BJ (cell line): ENCODE results near the gene RNF39. TPM values are rescaled to one million over a fixed set of nuclear protein-coding genes. Genes with fewer than 3 reads are reported as not detected.
"Not testable (repeated sequence)": the region's sequence is repeated elsewhere in the genome, so short reads cannot be mapped to it uniquely, and the experiment has no call there.

Experiments
- CTCF ChIA-PET: fragments of 350-600 bp; formaldehyde crosslinking; extraction: SDS; loops from one replicate; lab custom pipeline; 2021; ENCODE audit warnings: antibody characterized with exemption, inconsistent platforms; lab: Yijun Ruan, JAX
- POLR2A ChIA-PET: fragments of 300-600 bp; sonication (Branson Sonifier 250); formaldehyde crosslinking; extraction: SDS; loops from one replicate; lab custom pipeline; 2021; ENCODE audit warnings: antibody characterized with exemption; lab: Charles Lee
- DNase-seq: peaks from one replicate; pipeline ENCODE4 v3.0.0-alpha.2; 2011; ENCODE audit warnings: low read depth
- H3K27me3 ChIP-seq: 2 replicates; pipeline ENCODE4 v1.6.0; 2011; ENCODE audit warnings: low read length; ENCODE audit not compliant: control insufficient read depth, insufficient read depth
- H3K36me3 ChIP-seq: 2 replicates; pipeline ENCODE4 v1.5.1; 2011; ENCODE audit warnings: low read length; ENCODE audit not compliant: control insufficient read depth, insufficient read depth
- H3K4me3 ChIP-seq: 2 replicates; pipeline ENCODE4 v1.5.1; 2011; ENCODE audit warnings: low read depth, mild to moderate bottlenecking, control low read depth, low read length
- CTCF ChIP-seq: IDR thresholded peaks from 2 replicates; pipeline ENCODE4 v1.5.1; 2011; ENCODE audit warnings: low read depth, mild to moderate bottlenecking, control low read depth, inconsistent platforms, low read length, moderate library complexity; ENCODE audit not compliant: insufficient read depth
- polyA plus RNA-seq: library from polyadenylated mRNA; depleted of rRNA; stranded (reverse); fragments of >200 nt; gene quantifications from 2 replicates; pipeline ENCODE4 v1.2.3, GENCODE V29; 2011; rRNA removed
- small RNA-seq: library from RNA; depleted of rRNA; stranded (forward); fragments of <200 nt; gene quantifications from one replicate; pipeline ENCODE3, GENCODE V24; 2012; ENCODE audit warnings: low replicate concordance, low read depth; ENCODE audit not compliant: insufficient read length

The RNF39 gene
- polyA plus RNA-seq, 1 experiment: not detected

GRCh38 chr6:30029588-30029987 lies 46.0 kb downstream of the RNF39 start:
- H3K4me3 ChIP-seq: no peak overlapping the region
- no peaks in the 10 kb centered on the region for H3K36me3 ChIP-seq
- no peak for DNase-seq
- TF ChIP-seq CTCF: no peak
- H3K27me3 ChIP-seq: no peaks in the 10 kb centered on the region
- POLR2A ChIA-PET: no interaction called here
- CTCF ChIA-PET: interaction anchor here (1.5 kb wide), 1 partner anchor 182 kb away, joined by 3 read pairs; no protein-coding TSS in a partner anchor

- TF ChIP-seq CTCF: no peak
- ChIA-PET CTCF (interaction anchor here (1.2 to 2.1 kb wide), 4 partner anchors 8 to 177 kb away, joined by 3 to 7 read pairs (median 3); no protein-coding TSS in a partner anchor), POLR2A (no interaction called here)
- Histone ChIP-seq H3K36me3 (no peaks in the 10 kb centered on the region), H3K4me3 (no peak overlapping the region), H3K27me3 (no peaks in the 10 kb centered on the region)
- no peak for DNase-seq
Observed at GRCh38 chr6:30025186-30025585, 50.4 kb downstream of the RNF39 start.

GRCh38 chr6:30022712-30023111 lies 52.9 kb downstream of the RNF39 start:
- CTCF ChIA-PET: interaction anchor here (0.6 to 0.7 kb wide), 2 partner anchors 10 to 171 kb away, joined by 3 read pairs; no protein-coding TSS in a partner anchor
- H3K27me3 ChIP-seq, POLR2A ChIA-PET, DNase-seq, H3K36me3 ChIP-seq, H3K4me3 ChIP-seq: not testable (repeated sequence)

- no peak for TF ChIP-seq CTCF
- Histone ChIP-seq H3K27me3 (no peaks in the 10 kb centered on the region), H3K36me3 (no peaks in the 10 kb centered on the region), H3K4me3 (no peak overlapping the region)
- ChIA-PET POLR2A (no interaction called here), CTCF (no interaction called here)
- no peak for DNase-seq
Observed at GRCh38 chr6:30022189-30022588, 53.4 kb downstream of the RNF39 start.

GRCh38 chr6:30020626-30021025 lies 54.9 kb downstream of the RNF39 start:
- H3K4me3 ChIP-seq: no peak overlapping the region
- no peaks in the 10 kb centered on the region for H3K27me3 ChIP-seq
- no peak for DNase-seq
- CTCF ChIA-PET: interaction anchor here (1.1 to 1.2 kb wide), 2 partner anchors 11 to 17 kb away, joined by 3 read pairs; no protein-coding TSS in a partner anchor
- no peak for TF ChIP-seq CTCF
- H3K36me3 ChIP-seq: no peaks in the 10 kb centered on the region
- POLR2A ChIA-PET: no interaction called here

Small RNA genes within 50 kb of the gene (small RNA-seq; reads per million reads assigned to genes)
- gene RF02218 (not detected), gene RF02219 (not detected), gene RF02220 (not detected)

Other genes with a start within 250 kb of the RNF39 start
- not detected in 2 replicates for gene HLA-G, start 247.9 kb downstream of the RNF39 start, polyA plus RNA-seq
- 505 and 737 TPM in 2 replicates for gene HLA-A, start 133.2 kb downstream of the RNF39 start, polyA plus RNA-seq
- gene POLR1H, start 14.5 kb downstream of the RNF39 start, polyA plus RNA-seq: 23.4 and 28.6 TPM in 2 replicates
- gene PPP1R11, start 8.6 kb downstream of the RNF39 start, polyA plus RNA-seq: 56.4 and 70.2 TPM in 2 replicates
- gene TRIM31, start 37.3 kb upstream of the RNF39 start, polyA plus RNA-seq: not detected in 2 replicates
- not detected in 2 replicates for gene TRIM40, start 60.4 kb upstream of the RNF39 start, polyA plus RNA-seq
- gene TRIM10, start 85.4 kb upstream of the RNF39 start, polyA plus RNA-seq: not detected in 2 replicates
- not detected in 2 replicates for gene TRIM15, start 87.8 kb upstream of the RNF39 start, polyA plus RNA-seq
- 31.8 and 41.8 TPM in 2 replicates for gene TRIM26, start 137.6 kb upstream of the RNF39 start, polyA plus RNA-seq